GM23338 (cell line): Measurements from ENCODE around the gene IGIP. TPM values are rescaled to one million over a fixed set of nuclear protein-coding genes. Genes with fewer than 3 reads are reported as not detected.

Experiments used
- ATAC-seq: fragments of 200-7000 bp; cut with Tn5 transposase; 3 replicates; pipeline ENCODE4 v1.9.1; 2020
- DNase-seq: peaks from one replicate; pipeline ENCODE4 v3.0.0-alpha.2; 2015; ENCODE audit warnings: low spot score
- H2AFZ ChIP-seq: fragments of 200-600 bp; sonication (generic); 2 replicates; pipeline ENCODE4 v1.8.0; 2016; ENCODE audit warnings: antibody characterized with exemption, mild to moderate bottlenecking, moderate library complexity
- H3F3A ChIP-seq: fragments of 200-600 bp; sonication (generic); replicated peaks from 2 replicates; pipeline ENCODE4 v1.8.0; 2017; ENCODE audit warnings: antibody characterized with exemption, mixed run types, low read depth
- H3K27ac ChIP-seq: fragments of 200-600 bp; sonication (generic); 2 replicates; pipeline ENCODE4 v1.6.1; 2016; ENCODE audit warnings: low read depth
- H3K27me3 ChIP-seq: fragments of 200-600 bp; sonication (generic); 2 replicates; pipeline ENCODE4 v1.8.0; 2016; ENCODE audit warnings: mild to moderate bottlenecking, mixed run types, moderate library complexity; ENCODE audit not compliant: insufficient read depth
- H3K36me3 ChIP-seq: fragments of 200-600 bp; sonication (generic); 2 replicates; pipeline ENCODE4 v1.8.0; 2016; ENCODE audit warnings: mild to moderate bottlenecking; ENCODE audit not compliant: insufficient read depth
- H3K4me1 ChIP-seq: fragments of 200-600 bp; sonication (generic); 2 replicates; pipeline ENCODE4 v1.8.0; 2016; ENCODE audit warnings: mild to moderate bottlenecking, moderate library complexity; ENCODE audit not compliant: insufficient read depth
- H3K4me2 ChIP-seq: fragments of 200-600 bp; sonication (generic); 2 replicates; pipeline ENCODE4 v1.7.1; 2017; ENCODE audit warnings: mixed run types
- H3K4me3 ChIP-seq: fragments of 200-600 bp; sonication (generic); 2 replicates; pipeline ENCODE4 v1.6.1; 2016; ENCODE audit warnings: mixed run types
- H3K79me2 ChIP-seq: fragments of 200-600 bp; sonication (generic); replicated peaks from 2 replicates; pipeline ENCODE4 v1.8.0; 2017; ENCODE audit warnings: mild to moderate bottlenecking; ENCODE audit not compliant: insufficient read depth
- H3K9me2 ChIP-seq: fragments of 200-600 bp; sonication (generic); 2 replicates; pipeline ENCODE4 v1.8.0; 2017; ENCODE audit not compliant: insufficient read depth
- H4K20me1 ChIP-seq: fragments of 200-600 bp; sonication (generic); replicated peaks from 2 replicates; pipeline ENCODE4 v1.8.0; 2017; ENCODE audit warnings: mild to moderate bottlenecking; ENCODE audit not compliant: insufficient read depth
- H3K27ac Mint-ChIP-seq: 2 replicates; pipeline ENCODE4 v1.8.0; 2020; ENCODE audit warnings: inconsistent platforms, mild to moderate bottlenecking, moderate library complexity, mixed read lengths
- H3K27me3 Mint-ChIP-seq: 3 replicates; pipeline ENCODE4 v1.8.0; 2022; ENCODE audit warnings: low read depth, mild to moderate bottlenecking, moderate library complexity, mixed read lengths, inconsistent platforms; ENCODE audit not compliant: insufficient read depth, poor library complexity
- H3K36me3 Mint-ChIP-seq: 3 replicates; pipeline ENCODE4 v1.8.0; 2021; ENCODE audit warnings: low read depth, mild to moderate bottlenecking, inconsistent platforms, moderate library complexity, mixed read lengths
- H3K4me1 Mint-ChIP-seq: 3 replicates; pipeline ENCODE4 v1.8.0; 2020; ENCODE audit warnings: mild to moderate bottlenecking, inconsistent platforms, mixed read lengths
- H3K4me3 Mint-ChIP-seq: 3 replicates; pipeline ENCODE4 v1.8.0; 2021; ENCODE audit warnings: moderate library complexity, mild to moderate bottlenecking, inconsistent platforms, mixed read lengths
- H3K9me3 Mint-ChIP-seq: 3 replicates; pipeline ENCODE4 v1.8.0; 2020; ENCODE audit warnings: moderate library complexity, mild to moderate bottlenecking, inconsistent platforms, mixed read lengths
- CTCF ChIP-seq, 2 experiments: fragments of 200-600 bp in 1 of 2; sonication (generic) in 1 of 2; conservative IDR thresholded peaks; 2 replicates each; pipeline versions ENCODE4 v1.5.1 to v1.6.1; 2016 to 2017; ENCODE audit warnings: antibody characterized with exemption in 2 of 2, low read depth in 2 of 2, mild to moderate bottlenecking in 2 of 2, moderate library complexity in 1 of 2
- STAT1 ChIP-seq: IDR thresholded peaks from one replicate; pipeline ENCODE4 v1.6.1; 2016; ENCODE audit warnings: antibody characterized with exemption; ENCODE audit not compliant: unreplicated experiment
- ZNF462 ChIP-seq: fragments of 250-450 bp; sonication (Bioruptor Pico); IDR thresholded peaks from 2 replicates; pipeline ENCODE4 v1.5.0; 2020; ENCODE audit warnings: mild to moderate bottlenecking, moderate library complexity
- polyA plus RNA-seq: library from polyadenylated mRNA; unstranded; fragments of >200 nt; fragmentation: Nextera tagmentation; extraction: Ambion mirVana; gene quantifications from 2 replicates; pipeline ENCODE4 v1.2.1, GENCODE V29; 2016
- total RNA-seq: library from RNA; depleted of rRNA; stranded (reverse); fragments of >200 nt; shearing (Covaris generic); gene quantifications from 2 replicates; pipeline ENCODE4 v1.2.3, GENCODE V29; 2014; rRNA removed

IGIP gene
- total and polyA plus RNA-seq, 2 experiments from 2014 or later = 0.21 to 0.38 TPM

- Histone ChIP-seq H3K4me1 (peaks cover 22% of the 10 kb centered on the region), H3K27me3 (no peaks in the 10 kb centered on the region; the same call in 1 of the 2 replicates), H3K4me2 (no peak overlapping the region), H3K27ac (no peak overlapping the region), H3K36me3 (no peaks in the 10 kb centered on the region), H3F3A (peaks cover 9% of the 10 kb centered on the region), H2AFZ (no peak overlapping the region), H3K4me3 (no peak overlapping the region), H4K20me1 (peaks cover 9% of the 10 kb centered on the region), H3K79me2 (peaks cover 4% of the 10 kb centered on the region), H3K9me2 (no peaks in the 10 kb centered on the region)
- peaks cover 7% of the 10 kb centered on the region for H3K27me3 Mint-ChIP-seq
- no peak for DNase-seq
- no peaks in the 10 kb centered on the region; the same call in 2 of the 3 replicates for H3K36me3 Mint-ChIP-seq
- H3K4me3 Mint-ChIP-seq = no peak overlapping the region
- peaks cover 19% of the 10 kb centered on the region for H3K4me1 Mint-ChIP-seq
- no peaks in the 10 kb centered on the region for H3K9me3 Mint-ChIP-seq
- no peak for TF ChIP-seq ZNF462 (CRISPR knock-in tag)
- no peak for TF ChIP-seq STAT1
- TF ChIP-seq CTCF (conservative IDR thresholded peaks at IDR 0.05; ENCODE audit: low read depth in 2 of 2) = no peak
- H3K27ac Mint-ChIP-seq = no peak overlapping the region
- ATAC-seq = no peak
These were observed 52.9 kb downstream of the IGIP start for GRCh38 chr5:140178482-140179116.

Other genes starting within 250 kb of the IGIP start
- gene NRG2, start 82.6 kb upstream of the IGIP start, total RNA-seq = 0.70 and 1.3 TPM in 2 replicates
- gene NRG2, start 82.6 kb upstream of the IGIP start, polyA plus RNA-seq = 0.28 and 0.37 TPM in 2 replicates
- gene PURA, start 11.8 kb upstream of the IGIP start, total RNA-seq = 2.3 and 2.6 TPM in 2 replicates
- 1.3 and 1.5 TPM in 2 replicates for gene PURA, start 11.8 kb upstream of the IGIP start, polyA plus RNA-seq
- gene CYSTM1, start 49.3 kb downstream of the IGIP start, total RNA-seq = 14.4 and 15.0 TPM in 2 replicates
- gene CYSTM1, start 49.3 kb downstream of the IGIP start, polyA plus RNA-seq = 42.3 and 46.0 TPM in 2 replicates
- gene PFDN1, start 177.2 kb downstream of the IGIP start, total RNA-seq = 85.4 and 119 TPM in 2 replicates
- gene PFDN1, start 177.2 kb downstream of the IGIP start, polyA plus RNA-seq = 256 and 279 TPM in 2 replicates
- gene HBEGF, start 220.7 kb downstream of the IGIP start, total RNA-seq = 2.0 and 2.9 TPM in 2 replicates
- 2.2 and 2.3 TPM in 2 replicates for gene HBEGF, start 220.7 kb downstream of the IGIP start, polyA plus RNA-seq
- 0.08 TPM in 1 of 2 replicates, not detected in the other for gene SLC4A9, start 234.3 kb downstream of the IGIP start, total RNA-seq
- 0.08 TPM in 1 of 2 replicates, not detected in the other for gene SLC4A9, start 234.3 kb downstream of the IGIP start, polyA plus RNA-seq